ACC112 (cell line): ENCODE data around the gene CHAD.

Experiments
- H2AFZ ChIP-seq: fragments of 200-600 bp; sonication (generic); one replicate; pipeline ENCODE4 v1.6.0; 2017; ENCODE audit warnings: antibody characterized with exemption, low read length; ENCODE audit not compliant: unreplicated experiment
- H3K27ac ChIP-seq: fragments of 200-600 bp; sonication (generic); 2 replicates; pipeline ENCODE4 v1.5.1; 2014; ENCODE audit warnings: low read depth, mild to moderate bottlenecking, antibody characterized with exemption, low read length, moderate library complexity
- H3K27me3 ChIP-seq: fragments of 200-600 bp; sonication (generic); 2 replicates; pipeline ENCODE4 v1.6.1; 2014; ENCODE audit warnings: mild to moderate bottlenecking, antibody characterized with exemption, low read length, moderate library complexity, mixed read lengths; ENCODE audit not compliant: insufficient read depth
- H3K36me3 ChIP-seq: fragments of 200-600 bp; sonication (generic); 2 replicates; pipeline ENCODE4 v1.6.1; 2016; ENCODE audit warnings: mild to moderate bottlenecking, antibody characterized with exemption, low read length, moderate library complexity, mixed read lengths; ENCODE audit not compliant: insufficient read depth
- H3K4me1 ChIP-seq: fragments of 200-600 bp; sonication (generic); one replicate; pipeline ENCODE4 v1.6.1; 2016; ENCODE audit warnings: low read length, mixed read lengths; ENCODE audit not compliant: insufficient read depth, unreplicated experiment, control insufficient read depth
- H3K4me3 ChIP-seq: fragments of 200-600 bp; sonication (generic); 2 replicates; pipeline ENCODE4 v1.5.1; 2014; ENCODE audit warnings: mild to moderate bottlenecking, low read depth, low read length
- H3K79me2 ChIP-seq: fragments of 200-600 bp; sonication (generic); one replicate; pipeline ENCODE4 v1.6.0; 2016; ENCODE audit warnings: low read length; ENCODE audit not compliant: control insufficient read depth, unreplicated experiment, insufficient read depth

CHAD gene

GRCh38 chr17:50506298-50506697 is 37.6 kb upstream of the CHAD start:
- Histone ChIP-seq H3K27me3 (no peaks in the 10 kb centered on the region), H3K79me2 (peaks cover 7% of the 10 kb centered on the region), H3K27ac (no peak overlapping the region), H3K4me3 (no peak overlapping the region), H3K36me3 (no peaks in the 10 kb centered on the region), H2AFZ (no peak overlapping the region), H3K4me1 (peaks cover 24% of the 10 kb centered on the region)

GRCh38 chr17:50505591-50506130 is 37.0 kb upstream of the CHAD start:
- no peak overlapping the region for H2AFZ ChIP-seq

DNA sequence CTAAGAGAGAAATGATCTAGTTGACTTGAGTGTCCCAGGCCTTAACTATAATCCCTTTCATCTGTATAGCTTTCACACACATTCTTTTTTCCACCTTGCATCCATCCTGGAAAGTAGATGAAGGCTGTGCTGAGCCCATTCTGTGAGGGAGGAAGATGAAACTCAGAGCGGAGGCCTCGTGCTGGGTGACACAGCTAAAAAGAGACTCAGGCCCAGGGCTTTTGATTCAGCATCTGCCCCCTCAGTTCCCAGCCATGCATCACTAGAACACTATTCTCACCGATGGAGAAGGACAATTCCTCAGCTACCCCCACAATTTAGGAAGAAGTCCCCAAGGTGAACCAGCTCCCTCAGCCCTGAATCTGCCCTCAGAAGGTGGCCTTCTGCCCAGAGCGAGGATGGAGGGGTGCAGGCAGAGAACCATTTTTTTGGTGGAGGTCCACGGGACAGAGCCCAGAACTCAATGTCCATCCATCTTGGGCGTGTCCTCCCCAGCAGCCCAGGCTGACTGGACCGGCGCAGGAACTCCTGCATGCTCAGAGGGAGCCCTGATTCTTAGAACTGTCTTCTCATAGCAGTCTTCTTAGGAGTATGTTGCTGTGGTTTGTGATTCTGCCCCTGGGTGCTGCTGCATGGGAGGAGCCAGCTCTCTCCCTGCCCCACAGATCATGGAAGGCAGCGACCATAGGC is 33.8 kb upstream of the CHAD start:
- Histone ChIP-seq H3K36me3 (no peaks in the 10 kb centered on the region), H3K4me1 (no peaks in the 10 kb centered on the region), H3K4me3 (no peak overlapping the region), H3K27ac (no peak overlapping the region), H3K27me3 (no peaks in the 10 kb centered on the region), H2AFZ (no peak overlapping the region), H3K79me2 (no peaks in the 10 kb centered on the region)

More at GRCh38 chr17:50505591-50506130, 37.0 kb upstream of the CHAD start:
- Histone ChIP-seq H3K36me3 (no peaks in the 10 kb centered on the region), H3K4me1 (peaks cover 18% of the 10 kb centered on the region), H3K4me3 (no peak overlapping the region), H3K27ac (no peak overlapping the region), H3K79me2 (peaks cover 7% of the 10 kb centered on the region), H3K27me3 (no peaks in the 10 kb centered on the region)

DNA sequence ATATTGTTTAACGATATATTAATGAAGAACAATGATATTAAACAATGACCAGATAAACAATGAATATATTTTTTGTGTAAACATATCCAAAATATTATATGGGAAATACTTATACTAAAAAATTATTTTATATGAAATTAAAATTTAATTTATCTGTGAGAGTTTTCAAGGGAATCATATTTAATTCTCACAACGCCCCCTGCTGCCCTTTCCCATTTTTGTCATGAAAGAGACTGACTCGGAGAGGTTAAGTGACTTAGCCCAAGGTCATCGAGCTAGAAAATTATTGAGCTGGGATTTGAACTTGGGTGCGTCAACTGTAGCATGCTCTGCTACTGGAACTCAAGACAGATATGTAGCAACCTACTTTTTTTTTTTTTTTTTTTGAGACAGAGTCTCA is 32.4 kb upstream of the CHAD start:
- H3K27ac ChIP-seq = no peak overlapping the region
- H3K4me3 ChIP-seq = no peak overlapping the region
- H3K36me3 ChIP-seq = no peaks in the 10 kb centered on the region
- H3K79me2 ChIP-seq = no peaks in the 10 kb centered on the region
- H3K4me1 ChIP-seq = peaks cover under 1% of the 10 kb centered on the region
- no peaks in the 10 kb centered on the region for H3K27me3 ChIP-seq
- H2AFZ ChIP-seq = no peak overlapping the region

DNA sequence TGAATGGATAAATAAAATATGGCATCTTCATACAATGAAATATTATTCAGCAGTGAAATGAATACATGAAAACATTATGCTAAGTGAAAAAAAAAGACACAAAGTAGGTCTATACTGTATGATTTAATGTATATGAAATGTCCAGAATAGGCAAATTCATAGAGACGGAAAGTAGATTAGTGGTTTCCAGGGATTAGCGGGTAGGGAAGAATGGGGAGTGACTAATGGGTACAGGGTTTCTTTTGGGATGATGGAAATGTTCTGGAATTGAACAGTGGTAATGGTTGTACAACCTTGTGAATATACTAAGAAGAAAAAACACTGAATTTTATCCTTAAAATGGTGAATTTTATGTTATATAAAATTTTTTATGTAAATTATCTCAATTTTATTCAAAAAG is 31.0 kb upstream of the CHAD start:
- no peak overlapping the region for H3K4me3 ChIP-seq
- H3K36me3 ChIP-seq = no peaks in the 10 kb centered on the region
- H3K4me1 ChIP-seq = peaks cover 3% of the 10 kb centered on the region
- H3K79me2 ChIP-seq = no peaks in the 10 kb centered on the region
- H3K27ac ChIP-seq = no peak overlapping the region
- H2AFZ ChIP-seq = no peak overlapping the region
- H3K27me3 ChIP-seq = no peaks in the 10 kb centered on the region

DNA sequence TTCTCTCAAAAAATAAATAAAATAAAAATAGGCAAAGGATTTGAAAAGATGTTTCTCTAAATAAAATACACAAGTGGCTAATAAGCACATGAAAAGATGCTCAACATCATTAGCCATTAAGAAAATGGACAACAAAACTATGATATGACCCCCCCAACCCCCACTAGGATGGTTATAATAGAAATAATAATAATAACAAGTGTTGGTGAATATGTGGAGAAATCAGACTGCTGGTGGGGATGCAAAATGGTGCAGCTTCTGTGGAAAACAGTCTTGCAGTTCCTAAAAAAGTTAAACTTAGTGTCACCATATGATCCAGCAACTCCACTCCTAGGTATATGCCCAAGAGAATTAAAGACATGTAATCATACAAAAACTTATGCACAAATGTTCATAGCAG is 30.6 kb upstream of the CHAD start:
- Histone ChIP-seq H3K4me1 (peaks cover 3% of the 10 kb centered on the region), H3K79me2 (no peaks in the 10 kb centered on the region), H3K27me3 (no peaks in the 10 kb centered on the region), H2AFZ (no peak overlapping the region), H3K36me3 (no peaks in the 10 kb centered on the region), H3K4me3 (no peak overlapping the region), H3K27ac (no peak overlapping the region)

DNA sequence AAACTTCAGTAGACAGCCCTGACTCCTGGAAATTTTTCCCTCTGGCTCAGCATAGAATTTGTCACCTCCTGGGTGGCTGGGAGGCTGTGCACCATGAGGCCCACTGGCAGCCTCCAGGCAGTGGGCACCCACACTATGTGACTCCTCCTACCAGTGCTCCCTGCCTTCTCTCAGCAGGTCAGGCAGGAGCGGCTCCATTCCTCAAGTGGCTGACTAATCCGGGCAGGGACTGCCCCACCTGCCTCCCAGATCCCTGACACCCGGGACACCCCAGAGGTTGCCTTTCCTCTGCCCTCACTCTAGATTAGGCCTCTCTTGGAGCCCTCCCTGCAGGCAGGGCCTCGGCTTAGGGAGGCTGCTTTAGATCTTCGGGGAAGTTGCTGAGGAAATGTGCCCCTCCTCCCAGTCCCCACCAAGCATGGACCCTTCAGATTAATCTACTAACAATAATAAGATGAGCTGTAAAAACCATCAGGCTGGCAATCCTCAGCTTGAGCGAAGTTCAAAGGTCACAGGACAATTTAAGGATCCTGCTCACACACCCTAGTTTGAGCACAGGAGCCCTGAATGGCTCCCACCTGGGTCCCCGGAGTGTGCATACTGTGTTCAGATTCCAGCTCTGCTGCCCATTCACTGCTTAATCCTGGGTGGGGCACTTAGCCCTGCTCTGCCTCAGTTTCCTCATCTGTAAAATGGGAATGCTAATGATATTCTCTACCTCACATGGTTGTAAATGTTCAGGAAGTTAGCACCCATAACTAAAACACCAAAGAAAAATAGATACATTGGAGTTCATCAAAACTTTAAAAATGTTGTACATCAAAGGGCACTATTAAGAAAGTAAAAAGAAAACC is 29.6 kb upstream of the CHAD start:
- Histone ChIP-seq H3K36me3 (no peaks in the 10 kb centered on the region), H3K27me3 (no peaks in the 10 kb centered on the region), H3K79me2 (no peaks in the 10 kb centered on the region), H3K4me3 (no peak overlapping the region), H3K27ac (no peak overlapping the region), H2AFZ (no peak overlapping the region), H3K4me1 (peaks cover 3% of the 10 kb centered on the region)

DNA sequence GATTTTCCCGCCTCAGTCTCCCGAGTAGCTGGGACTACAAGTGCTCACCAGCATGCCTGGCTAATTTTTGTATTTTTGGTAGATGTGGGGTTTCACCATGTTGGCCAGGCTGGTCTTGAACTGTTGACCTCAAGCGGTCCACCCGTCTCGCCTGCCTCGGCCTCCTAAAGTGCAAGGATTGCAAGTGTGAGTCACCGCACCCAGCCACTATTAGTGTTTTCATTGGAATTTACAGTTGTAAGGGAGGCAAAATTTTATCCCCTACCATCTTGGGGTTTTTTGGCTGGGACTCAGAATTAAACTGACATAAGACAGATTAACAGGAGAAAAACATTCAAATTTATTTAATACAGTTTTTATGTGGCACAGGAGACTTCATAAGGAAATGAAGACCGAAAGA is 27.2 kb upstream of the CHAD start:
- H3K79me2 ChIP-seq = no peaks in the 10 kb centered on the region
- no peaks in the 10 kb centered on the region for H3K36me3 ChIP-seq
- H3K27me3 ChIP-seq = no peaks in the 10 kb centered on the region
- no peak overlapping the region for H3K27ac ChIP-seq
- H3K4me1 ChIP-seq = peaks cover 3% of the 10 kb centered on the region
- H3K4me3 ChIP-seq = no peak overlapping the region
- no peak overlapping the region for H2AFZ ChIP-seq

DNA sequence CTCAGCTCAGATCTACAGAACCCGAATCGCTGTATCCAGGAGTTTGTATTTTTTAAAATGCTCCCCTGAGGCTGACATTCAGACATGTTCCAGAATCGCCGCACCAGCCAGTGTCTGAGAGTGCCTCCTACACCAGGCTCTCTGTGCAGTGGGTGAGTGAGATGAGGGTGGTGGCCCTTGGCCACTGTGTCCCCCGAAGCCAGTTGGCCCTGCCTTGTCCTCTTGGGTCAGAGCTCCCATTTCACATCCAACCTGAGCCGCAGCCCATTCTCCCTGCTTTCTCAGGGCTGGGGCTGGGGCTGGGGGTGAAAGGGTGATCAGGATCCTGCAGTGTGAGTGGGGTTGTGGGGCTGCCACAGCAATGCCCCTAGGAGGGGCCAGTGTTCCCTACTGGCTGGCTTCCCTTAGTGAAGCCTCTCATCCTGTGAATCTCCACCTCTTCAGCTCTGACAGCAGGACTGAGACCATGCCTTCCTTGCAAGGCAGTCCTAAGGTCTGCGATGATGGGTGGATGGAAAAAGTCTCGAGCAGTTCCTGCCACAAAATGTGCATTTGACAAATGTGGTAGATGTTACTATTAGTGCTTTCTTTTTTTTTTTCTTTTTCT is 26.6 kb upstream of the CHAD start:
- no peak overlapping the region for H3K27ac ChIP-seq
- no peak overlapping the region for H3K4me3 ChIP-seq
- peaks cover 3% of the 10 kb centered on the region for H3K4me1 ChIP-seq
- no peaks in the 10 kb centered on the region for H3K79me2 ChIP-seq
- H3K36me3 ChIP-seq = no peaks in the 10 kb centered on the region
- H3K27me3 ChIP-seq = no peaks in the 10 kb centered on the region
- H2AFZ ChIP-seq = no peak overlapping the region

DNA sequence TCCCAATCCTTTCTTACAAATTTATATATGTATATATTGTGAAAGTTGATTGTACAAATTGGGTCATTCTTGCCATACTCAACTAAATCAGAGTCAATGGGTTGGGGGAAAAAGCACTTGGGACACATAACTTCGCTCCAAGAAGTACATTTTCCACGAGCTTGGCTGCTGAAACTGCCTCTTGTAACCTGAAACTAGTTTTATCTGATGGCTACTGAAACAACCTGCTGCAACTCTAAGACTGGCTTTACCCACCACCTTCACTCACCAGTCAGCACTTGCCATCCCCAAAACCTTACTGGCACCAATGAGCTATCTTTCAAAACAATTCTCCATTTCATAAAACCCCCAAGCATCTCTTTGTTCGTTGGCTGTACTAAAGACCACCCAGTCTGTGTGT is 25.1 kb upstream of the CHAD start:
- Histone ChIP-seq H3K4me3 (no peak overlapping the region), H3K79me2 (no peaks in the 10 kb centered on the region), H2AFZ (no peak overlapping the region), H3K36me3 (no peaks in the 10 kb centered on the region), H3K27me3 (no peaks in the 10 kb centered on the region), H3K27ac (no peak overlapping the region), H3K4me1 (peaks cover 3% of the 10 kb centered on the region)
